HCT116 (cell line): ENCODE measurements around the gene HMX1. TPM values are rescaled to one million over a fixed set of nuclear protein-coding genes. Genes with fewer than 3 reads are reported as not detected.

Experiments used
- ATAC-seq: fragments of 200-7000 bp; cut with Tn5 transposase; 2 replicates; pipeline ENCODE4 v1.9.1; 2020; ENCODE audit warnings: mild to moderate bottlenecking, moderate library complexity
- BruUV-seq: library from RNA; stranded (reverse); fragments of 400-500 nt; replicated peaks from 2 replicates; lab custom pipeline; 2021; lab: Mats Ljungman, UMichigan
- CTCF ChIA-PET: fragments of 300-600 bp; sonication (Branson Sonifier 250); formaldehyde crosslinking; loops from one replicate; lab custom pipeline; 2021; ENCODE audit warnings: antibody characterized with exemption; lab: Charles Lee
- POLR2A ChIA-PET: fragments of 300-600, 350-600 bp; sonication (Branson Sonifier 250); formaldehyde crosslinking; loops from one replicate; lab custom pipeline; 2021; ENCODE audit warnings: antibody characterized with exemption; lab: Charles Lee
- RAD21 ChIA-PET, 2 experiments: fragments of 300-600 bp; sonication (Branson Sonifier 250); formaldehyde crosslinking; loops; one replicate each; lab custom pipeline; 2023; ENCODE audit warnings: low total read pairs in 2 of 2; ENCODE audit not compliant: uncharacterized antibody in 2 of 2, unreplicated experiment in 2 of 2, low non-redundant PET in 1 of 2; lab: Charles Lee
- DNase-seq: peaks from one replicate; pipeline ENCODE4 v3.0.0-alpha.2; 2010; ENCODE audit warnings: low read depth, low spot score
- H2AFZ ChIP-seq: fragments of 200-600 bp; shearing (Covaris generic), sonication (generic); 2 replicates; pipeline ENCODE4 v1.6.1; 2017; ENCODE audit warnings: low read depth, mixed run types, mixed read lengths, antibody characterized with exemption, low read length; ENCODE audit not compliant: poor library complexity, severe bottlenecking
- H3K27ac ChIP-seq: 2 replicates; pipeline ENCODE4 v1.5.1; 2012; ENCODE audit warnings: low read depth, low read length
- H3K27me3 ChIP-seq: fragments of 200-600 bp; sonication (generic); 2 replicates; pipeline ENCODE4 v1.6.1; 2016; ENCODE audit warnings: mixed run types, low read length, mixed read lengths; ENCODE audit not compliant: insufficient read depth
- H3K36me3 ChIP-seq, 2 experiments: fragments of 200-500 bp in 1 of 2; fragments of 200-600 bp in 1 of 2; sonication (Bioruptor generic) in 1 of 2; sonication (generic) in 1 of 2; 2 replicates each; pipeline versions ENCODE4 v1.5.1 to v1.6.1; 2014 to 2016; ENCODE audit warnings: low read length in 2 of 2, inconsistent platforms in 1 of 2, mixed read lengths in 1 of 2, mixed run types in 1 of 2; ENCODE audit not compliant: insufficient read depth in 2 of 2, control insufficient read depth in 1 of 2
- H3K4me1 ChIP-seq, 2 experiments: fragments of 200-600 bp in 1 of 2; sonication (generic) in 1 of 2; 2 replicates each; pipeline versions ENCODE4 v1.5.1 to v1.6.1; 2012 to 2017; ENCODE audit warnings: low read length in 2 of 2, inconsistent platforms in 1 of 2, mild to moderate bottlenecking in 1 of 2, mixed read lengths in 1 of 2, mixed run types in 1 of 2, moderate library complexity in 1 of 2; ENCODE audit not compliant: insufficient read depth in 2 of 2, control insufficient read depth in 1 of 2
- H3K4me2 ChIP-seq: fragments of 200-600 bp; sonication (generic); 2 replicates; pipeline ENCODE4 v1.6.1; 2017; ENCODE audit warnings: mixed run types, low read length, mixed read lengths
- H3K4me3 ChIP-seq, 2 experiments: fragments of 200-600 bp in 1 of 2; sonication (generic) in 1 of 2; replicated peaks in 1 of 2; 2 replicates each; pipeline ENCODE4 v1.5.1; 2011 to 2016; ENCODE audit warnings: low read length in 2 of 2, control low read depth in 1 of 2, low read depth in 1 of 2, mild to moderate bottlenecking in 1 of 2, mixed read lengths in 1 of 2, mixed run types in 1 of 2
- H3K79me2 ChIP-seq: fragments of 200-600 bp; sonication (generic); 2 replicates; pipeline ENCODE4 v1.6.1; 2017; ENCODE audit warnings: mild to moderate bottlenecking, mixed run types, low read length, moderate library complexity, mixed read lengths; ENCODE audit not compliant: insufficient read depth
- H3K9ac ChIP-seq: fragments of 200-600 bp; sonication (generic); 2 replicates; pipeline ENCODE4 v1.6.1; 2016; ENCODE audit warnings: low read length, mixed read lengths
- H3K9me2 ChIP-seq: fragments of 200-600 bp; sonication (generic), shearing (Covaris generic); 2 replicates; pipeline ENCODE4 v1.6.1; 2017; ENCODE audit warnings: mixed run types, mild to moderate bottlenecking, moderate library complexity; ENCODE audit not compliant: insufficient read depth
- H3K9me3 ChIP-seq, 2 experiments: fragments of 200-500 bp in 1 of 2; fragments of 200-600 bp in 1 of 2; sonication (Bioruptor generic) in 1 of 2; sonication (generic) in 1 of 2; 2 replicates each; pipeline ENCODE4 v1.6.1; 2014 to 2017; ENCODE audit warnings: low read length in 2 of 2, mixed read lengths in 2 of 2, inconsistent platforms in 1 of 2, low read depth in 1 of 2, mild to moderate bottlenecking in 1 of 2, mixed run types in 1 of 2, moderate library complexity in 1 of 2; ENCODE audit not compliant: control insufficient read depth in 1 of 2, insufficient read depth in 1 of 2
- H4K20me1 ChIP-seq: fragments of 200-600 bp; sonication (generic), shearing (Covaris generic); 2 replicates; pipeline ENCODE4 v1.6.1; 2017; ENCODE audit warnings: mixed run types, mild to moderate bottlenecking, moderate library complexity; ENCODE audit not compliant: insufficient read depth
- CBX3 ChIP-seq: IDR thresholded peaks from 2 replicates; pipeline ENCODE4 v1.6.1; 2012; ENCODE audit warnings: low read depth
- ELF1 ChIP-seq: IDR thresholded peaks from 2 replicates; pipeline ENCODE4 v1.6.1; 2012; ENCODE audit warnings: low read depth, borderline replicate concordance
- EZH2phosphoT487 ChIP-seq: fragments of 200-600 bp; IDR thresholded peaks from 2 replicates; pipeline ENCODE4 v1.6.1; 2018; ENCODE audit warnings: antibody characterized with exemption, borderline replicate concordance
- FOSL1 ChIP-seq: IDR thresholded peaks from 2 replicates; pipeline ENCODE4 v1.6.1; 2012; ENCODE audit warnings: low read depth
- JUND ChIP-seq: IDR thresholded peaks from 2 replicates; pipeline ENCODE4 v1.6.1; 2012
- POLR2A ChIP-seq: IDR thresholded peaks from 2 replicates; pipeline ENCODE4 v1.7.0; 2011; ENCODE audit warnings: borderline replicate concordance; ENCODE audit not compliant: insufficient read depth, insufficient read length; ENCODE audit errors: extremely low read depth
- RAD21 ChIP-seq: IDR thresholded peaks from 2 replicates; pipeline ENCODE4 v1.6.1; 2012; ENCODE audit warnings: low read depth, mild to moderate bottlenecking
- SIN3A ChIP-seq: IDR thresholded peaks from 2 replicates; pipeline ENCODE4 v1.6.1; 2012; ENCODE audit warnings: low read depth
- TCF7L2 ChIP-seq: IDR thresholded peaks from 2 replicates; pipeline ENCODE4 v1.7.0; 2011; ENCODE audit warnings: borderline replicate concordance, inconsistent platforms; ENCODE audit not compliant: insufficient read depth, insufficient read length; ENCODE audit errors: extremely low read depth
- YY1 ChIP-seq: IDR thresholded peaks from 2 replicates; pipeline ENCODE4 v1.6.1; 2011; ENCODE audit warnings: low read length, low read depth, moderate library complexity, mild to moderate bottlenecking; ENCODE audit not compliant: insufficient replicate concordance; ENCODE audit errors: extremely low read depth
- ZFX ChIP-seq: fragments of 450-650 bp; IDR thresholded peaks from 2 replicates; pipeline ENCODE4 v1.6.1; 2017
- ZNF274 ChIP-seq: fragments of 200-500 bp; sonication (Bioruptor generic); IDR thresholded peaks from 2 replicates; pipeline ENCODE4 v1.6.1; 2014; ENCODE audit warnings: mild to moderate bottlenecking, low read depth, low read length, inconsistent platforms
- intact Hi-C: fragments of 100-400 bp; cut with micrococcal nuclease; formaldehyde crosslinking; loops from 2 replicates; pipeline ENCODE4 v1.10.0; 2022
- total RNA-seq: library from RNA; stranded (reverse); gene quantifications from one replicate; pipeline ENCODE4 v1.2.1, GENCODE V29; 2021; ENCODE audit not compliant: unreplicated experiment
- TF ChIP-seq, protein P1 (sequence below): IDR thresholded peaks from 2 replicates; pipeline ENCODE4 v1.6.1; 2012; ENCODE audit warnings: low read depth

The HMX1 gene
- total RNA-seq, 1 experiment from 2014 or later, result 0.39 TPM

DNA sequence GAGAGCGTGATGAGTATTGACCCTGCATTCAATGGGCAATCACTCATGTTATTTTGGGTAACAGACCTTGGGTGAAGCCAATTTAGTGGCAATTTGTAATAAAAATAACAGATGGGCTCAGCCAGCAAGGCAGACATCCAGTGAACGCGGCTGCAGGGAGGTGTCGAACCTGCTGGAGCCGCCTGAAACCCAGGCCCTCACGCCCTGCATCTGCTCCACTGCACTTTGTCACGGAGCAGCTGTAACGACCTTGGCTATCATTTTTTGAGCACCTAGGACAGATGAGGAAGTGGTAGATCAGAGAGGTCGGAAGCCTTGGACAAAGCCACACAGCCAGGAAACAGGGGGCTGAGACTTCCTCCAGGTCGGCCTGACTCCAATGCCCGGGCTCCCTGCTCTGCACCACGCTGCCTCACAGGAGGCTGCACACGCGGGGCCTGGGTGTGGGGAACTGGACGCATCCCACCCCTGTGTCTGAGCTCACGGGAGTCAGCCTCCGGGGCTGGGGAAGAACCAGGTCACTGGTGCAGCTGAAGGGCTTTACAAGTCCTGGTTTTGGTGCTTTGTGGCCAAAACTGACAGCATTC lies 19.4 kb downstream of the HMX1 start:
- ChIA-PET RAD21 (no interaction called here), POLR2A (no interaction called here), CTCF (no interaction called here)
- no peak overlapping the region for H3K9ac ChIP-seq
- intact Hi-C loops, result no loop called here
- no peaks in the 10 kb centered on the region for H3K79me2 ChIP-seq
- DNase-seq, result no peak
- H2AFZ ChIP-seq, result no peak overlapping the region
- H3K9me3 ChIP-seq, result no peaks in the 10 kb centered on the region
- no TSS peak for BruUV-seq
- no peaks in the 10 kb centered on the region for H3K36me3 ChIP-seq
- H3K4me2 ChIP-seq, result no peak overlapping the region
- peaks cover 7 to 16% of the 10 kb centered on the region in 2 experiments; a peak in 3 of 4 replicates for H3K4me1 ChIP-seq
- H3K27ac ChIP-seq, result no peak overlapping the region
- H3K27me3 ChIP-seq, result no peaks in the 10 kb centered on the region; the same call in 1 of the 2 replicates
- TF ChIP-seq ZFX (no peak), EZH2phosphoT487 (no peak)
- TF ChIP-seq, all 23 proteins: peak for 0
- Histone ChIP-seq H4K20me1 (no peaks in the 10 kb centered on the region), H3K9me2 (no peaks in the 10 kb centered on the region), H3K4me3 (no peak overlapping the region)
- ATAC-seq, result no peak

DNA sequence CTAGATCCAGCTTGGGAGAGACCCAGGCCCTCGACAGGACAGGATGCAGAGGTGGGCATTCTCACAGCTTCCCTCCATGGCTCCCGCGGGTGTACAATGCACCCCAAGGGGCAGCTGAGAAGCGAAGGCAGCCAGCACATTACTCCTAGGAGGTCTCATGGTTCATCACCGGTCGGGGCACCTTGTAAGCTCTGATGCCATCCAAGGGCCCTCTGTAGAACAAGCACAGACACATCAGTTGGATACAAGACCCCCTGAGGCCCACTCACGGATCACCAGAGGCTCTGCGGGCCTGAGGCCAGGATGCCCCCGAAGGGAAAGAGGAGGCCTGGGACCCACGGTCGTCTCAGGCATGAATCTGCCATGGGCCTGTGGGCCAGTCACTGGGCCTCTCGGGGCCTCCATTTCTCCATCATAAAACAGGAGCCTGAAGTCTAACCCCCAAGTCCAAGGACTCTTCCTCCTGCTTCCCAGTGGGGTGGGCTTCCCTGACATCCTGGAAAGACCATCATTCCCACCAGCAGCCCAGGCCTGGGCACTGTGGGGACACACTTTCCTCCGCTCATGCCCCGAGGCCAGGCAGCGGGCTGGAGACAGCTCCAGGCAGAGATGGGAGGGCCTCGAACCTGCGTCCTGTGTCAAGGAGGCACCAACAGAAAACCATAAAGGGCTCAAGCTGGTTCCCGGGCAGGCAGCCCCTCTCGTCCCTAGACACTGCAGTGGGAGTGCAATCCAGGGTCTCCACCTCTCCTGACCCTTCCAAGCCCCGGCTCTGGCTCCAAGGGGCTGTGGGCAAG lies 20.1 kb downstream of the HMX1 start:
- Histone ChIP-seq H3K9me2 (no peaks in the 10 kb centered on the region), H3K9ac (no peak overlapping the region), H3K4me1 (peaks cover 12 to 23% of the 10 kb centered on the region in 2 experiments; a peak in 3 of 4 replicates), H3K4me2 (no peak overlapping the region), H2AFZ (no peak overlapping the region), H3K27ac (no peak overlapping the region), H3K79me2 (no peaks in the 10 kb centered on the region), H3K36me3 (no peaks in the 10 kb centered on the region), H3K9me3 (no peaks in the 10 kb centered on the region), H4K20me1 (no peaks in the 10 kb centered on the region), H3K4me3 (no peak overlapping the region), H3K27me3 (no peaks in the 10 kb centered on the region; the same call in 1 of the 2 replicates)
- intact Hi-C loops, result no loop called here
- DNase-seq, result no peak
- POLR2A ChIA-PET, result no interaction called here
- RAD21 ChIA-PET, result no interaction called here
- BruUV-seq, result no TSS peak
- TF ChIP-seq YY1, result no peak
- no peak for TF ChIP-seq TCF7L2
- no peak for TF ChIP-seq JUND
- TF ChIP-seq FOSL1, result no peak
- no peak for TF ChIP-seq SIN3A
- TF ChIP-seq, protein P1, sequence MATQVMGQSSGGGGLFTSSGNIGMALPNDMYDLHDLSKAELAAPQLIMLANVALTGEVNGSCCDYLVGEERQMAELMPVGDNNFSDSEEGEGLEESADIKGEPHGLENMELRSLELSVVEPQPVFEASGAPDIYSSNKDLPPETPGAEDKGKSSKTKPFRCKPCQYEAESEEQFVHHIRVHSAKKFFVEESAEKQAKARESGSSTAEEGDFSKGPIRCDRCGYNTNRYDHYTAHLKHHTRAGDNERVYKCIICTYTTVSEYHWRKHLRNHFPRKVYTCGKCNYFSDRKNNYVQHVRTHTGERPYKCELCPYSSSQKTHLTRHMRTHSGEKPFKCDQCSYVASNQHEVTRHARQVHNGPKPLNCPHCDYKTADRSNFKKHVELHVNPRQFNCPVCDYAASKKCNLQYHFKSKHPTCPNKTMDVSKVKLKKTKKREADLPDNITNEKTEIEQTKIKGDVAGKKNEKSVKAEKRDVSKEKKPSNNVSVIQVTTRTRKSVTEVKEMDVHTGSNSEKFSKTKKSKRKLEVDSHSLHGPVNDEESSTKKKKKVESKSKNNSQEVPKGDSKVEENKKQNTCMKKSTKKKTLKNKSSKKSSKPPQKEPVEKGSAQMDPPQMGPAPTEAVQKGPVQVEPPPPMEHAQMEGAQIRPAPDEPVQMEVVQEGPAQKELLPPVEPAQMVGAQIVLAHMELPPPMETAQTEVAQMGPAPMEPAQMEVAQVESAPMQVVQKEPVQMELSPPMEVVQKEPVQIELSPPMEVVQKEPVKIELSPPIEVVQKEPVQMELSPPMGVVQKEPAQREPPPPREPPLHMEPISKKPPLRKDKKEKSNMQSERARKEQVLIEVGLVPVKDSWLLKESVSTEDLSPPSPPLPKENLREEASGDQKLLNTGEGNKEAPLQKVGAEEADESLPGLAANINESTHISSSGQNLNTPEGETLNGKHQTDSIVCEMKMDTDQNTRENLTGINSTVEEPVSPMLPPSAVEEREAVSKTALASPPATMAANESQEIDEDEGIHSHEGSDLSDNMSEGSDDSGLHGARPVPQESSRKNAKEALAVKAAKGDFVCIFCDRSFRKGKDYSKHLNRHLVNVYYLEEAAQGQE, result no peak
- no peak for TF ChIP-seq POLR2A
- TF ChIP-seq CBX3, result no peak
- TF ChIP-seq ZFX, result no peak
- TF ChIP-seq ELF1, result no peak
- no peak for TF ChIP-seq RAD21
- TF ChIP-seq ZNF274, result no peak
- CTCF ChIA-PET, result no interaction called here
- ATAC-seq, result no peak
